ENCODE results near the gene BHLHE41. TPM values are rescaled to one million over a fixed set of nuclear protein-coding genes. Genes with fewer than 3 reads are reported as not detected.

Gene BHLHE41
- total and polyA plus RNA-seq, 11 donors, result 6.8 to 66.0 (median 31.4) TPM

DNA sequence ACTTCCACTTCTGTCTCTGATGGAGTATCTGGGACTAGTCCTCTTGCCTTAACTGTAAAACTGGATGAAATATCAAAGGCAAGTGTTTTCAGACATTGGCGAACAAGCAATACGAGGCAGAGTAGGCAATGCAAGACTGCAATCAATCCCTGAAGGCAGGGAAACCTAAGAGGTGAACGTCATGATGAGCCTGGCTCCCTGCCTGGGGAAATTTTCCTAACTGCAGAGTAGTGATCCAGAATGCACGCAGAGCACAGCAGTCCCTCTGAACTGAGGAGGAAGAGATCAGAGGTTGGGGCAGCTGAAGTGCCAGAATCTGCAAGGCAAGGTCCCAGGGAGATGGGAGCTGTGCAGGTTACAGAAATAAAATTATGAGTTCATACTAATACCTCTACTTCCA lies 18.5 kb downstream of the BHLHE41 start:
- H3K4me3 ChIP-seq, result no peak overlapping the region

DNA sequence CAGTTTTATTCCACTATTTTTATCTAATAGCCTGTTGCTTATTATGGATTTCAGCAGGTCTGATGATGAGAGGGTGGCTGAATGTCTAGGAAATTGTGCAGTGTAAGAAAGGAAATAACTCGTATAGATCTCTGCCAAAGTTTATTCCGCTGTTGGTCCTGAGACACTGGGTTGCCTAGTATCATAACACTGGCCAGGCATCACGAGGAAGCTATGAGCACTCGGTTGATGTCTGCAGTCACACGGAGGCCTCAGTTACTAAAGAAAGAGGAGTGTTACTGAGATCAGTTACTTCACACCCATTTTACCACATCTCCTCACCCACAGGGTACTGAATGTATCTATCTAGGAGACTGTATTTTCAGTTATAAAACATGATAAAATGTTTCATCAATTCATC lies 21.9 kb downstream of the BHLHE41 start:
- no peaks in the 10 kb centered on the region for H3K9me3 ChIP-seq
- intact Hi-C loops (cut with DNase I), result loop anchor here in 2 of 10 donors (10.0 kb wide), 2 partner anchors 552 to 732 kb away; partner anchors contain the start of gene ITPR2 (in 1 of the 2)
- WGBS, 4 donors, result 48 to 62% (median 54%) methylated on average over 5 of the region's 5 CpGs

More for the DNA sequence above, 18.5 kb downstream of the BHLHE41 start:
- Histone ChIP-seq H3K9me3 (no peaks in the 10 kb centered on the region), H3K27ac (no peak overlapping the region), H3K27me3 (no peaks in the 10 kb centered on the region), H3K36me3 (no peaks in the 10 kb centered on the region), H3K4me1 (peaks cover 0 to 6% (median 0%) of the 10 kb centered on the region in 12 donors)
- WGBS, 4 donors, result 68 to 73% (median 69%) methylated on average over 4 of the region's 4 CpGs
- TF ChIP-seq, protein P1, sequence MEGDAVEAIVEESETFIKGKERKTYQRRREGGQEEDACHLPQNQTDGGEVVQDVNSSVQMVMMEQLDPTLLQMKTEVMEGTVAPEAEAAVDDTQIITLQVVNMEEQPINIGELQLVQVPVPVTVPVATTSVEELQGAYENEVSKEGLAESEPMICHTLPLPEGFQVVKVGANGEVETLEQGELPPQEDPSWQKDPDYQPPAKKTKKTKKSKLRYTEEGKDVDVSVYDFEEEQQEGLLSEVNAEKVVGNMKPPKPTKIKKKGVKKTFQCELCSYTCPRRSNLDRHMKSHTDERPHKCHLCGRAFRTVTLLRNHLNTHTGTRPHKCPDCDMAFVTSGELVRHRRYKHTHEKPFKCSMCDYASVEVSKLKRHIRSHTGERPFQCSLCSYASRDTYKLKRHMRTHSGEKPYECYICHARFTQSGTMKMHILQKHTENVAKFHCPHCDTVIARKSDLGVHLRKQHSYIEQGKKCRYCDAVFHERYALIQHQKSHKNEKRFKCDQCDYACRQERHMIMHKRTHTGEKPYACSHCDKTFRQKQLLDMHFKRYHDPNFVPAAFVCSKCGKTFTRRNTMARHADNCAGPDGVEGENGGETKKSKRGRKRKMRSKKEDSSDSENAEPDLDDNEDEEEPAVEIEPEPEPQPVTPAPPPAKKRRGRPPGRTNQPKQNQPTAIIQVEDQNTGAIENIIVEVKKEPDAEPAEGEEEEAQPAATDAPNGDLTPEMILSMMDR (IDR thresholded peaks at IDR 0.05), result no peak
- no peak for TF ChIP-seq POLR2A (IDR thresholded peaks at IDR 0.05)
- intact Hi-C loops (cut with DNase I), result loop anchor here in 2 of 10 donors (10.0 kb wide), 2 partner anchors 548 to 728 kb away; partner anchors contain the start of gene ITPR2 (in 1 of the 2)
- no peak for DNase-seq
- no peak for ATAC-seq

DNA sequence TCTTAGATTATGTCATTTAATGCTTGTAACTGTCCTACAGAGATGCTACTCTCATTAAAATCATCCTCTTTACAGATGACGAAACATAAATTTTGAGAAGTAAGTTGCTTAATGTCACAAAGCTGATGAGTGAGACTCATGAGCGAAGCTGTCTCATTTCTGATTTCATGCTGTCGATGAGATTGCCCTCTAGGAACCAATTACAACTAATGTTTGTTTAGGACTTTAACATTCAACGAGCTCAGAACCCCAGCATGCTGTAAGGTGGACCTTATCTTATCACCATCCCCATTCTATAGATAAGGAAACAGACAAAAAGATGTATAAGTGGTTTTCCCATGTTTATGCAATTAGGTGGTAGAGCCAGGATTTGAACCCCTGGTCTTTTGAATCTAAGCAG lies 23.1 kb downstream of the BHLHE41 start:
- WGBS, 4 donors, result 71 to 81% (median 77%) methylated on average over 4 of the region's 4 CpGs

More for the DNA sequence above, 21.9 kb downstream of the BHLHE41 start:
- TF ChIP-seq, protein P1 (IDR thresholded peaks at IDR 0.05), result no peak
- TF ChIP-seq POLR2A (IDR thresholded peaks at IDR 0.05), result no peak
- no peak for DNase-seq
- no peaks in the 10 kb centered on the region for H3K36me3 ChIP-seq
- no peak overlapping the region for H3K27ac ChIP-seq
- H3K4me1 ChIP-seq, result no peaks in the 10 kb centered on the region
- no peak overlapping the region for H3K4me3 ChIP-seq
- H3K27me3 ChIP-seq, result no peaks in the 10 kb centered on the region
- no peak for ATAC-seq

DNA sequence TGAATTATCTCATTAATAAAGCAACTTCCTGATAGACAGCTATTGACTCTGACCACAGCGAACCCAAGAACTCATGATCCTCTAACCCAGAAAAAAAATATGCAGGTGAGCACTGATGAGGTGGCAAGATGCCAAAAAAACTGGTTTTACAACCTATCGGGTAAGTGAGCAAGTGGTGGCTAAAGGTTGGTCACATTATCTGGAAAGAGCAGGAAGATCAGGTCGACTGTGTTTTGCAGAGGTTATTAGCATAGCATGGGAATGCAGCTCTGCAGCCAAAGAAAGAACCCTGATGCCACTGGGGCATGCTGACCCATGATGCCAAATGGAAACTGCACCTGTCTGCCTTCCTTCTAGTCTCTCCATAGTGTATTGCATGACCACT lies 23.5 kb downstream of the BHLHE41 start:
- H3K4me3 ChIP-seq, result no peak overlapping the region
- no peaks in the 10 kb centered on the region for H3K9me3 ChIP-seq
- no peak for TF ChIP-seq POLR2A (IDR thresholded peaks at IDR 0.05)
- TF ChIP-seq, protein P1 (IDR thresholded peaks at IDR 0.05), result no peak
- no peak overlapping the region for H3K27ac ChIP-seq
- ATAC-seq, result no peak
- H3K36me3 ChIP-seq, result no peaks in the 10 kb centered on the region
- peaks cover 0 to 5% (median 0%) of the 10 kb centered on the region in 12 donors for H3K4me1 ChIP-seq
- DNase-seq, result no peak
- intact Hi-C loops (cut with DNase I), result loop anchor here in 2 of 10 donors (10.0 kb wide), 2 partner anchors 553 to 733 kb away; partner anchors contain the start of gene ITPR2 (in 1 of the 2)
- H3K27me3 ChIP-seq, result no peaks in the 10 kb centered on the region
- WGBS, 4 donors, result 65 to 71% (median 67%) methylated on average over 3 of the region's 3 CpGs

More for the DNA sequence above, 23.1 kb downstream of the BHLHE41 start:
- ATAC-seq (no peak), DNase-seq (no peak)
- intact Hi-C loops (cut with DNase I), result loop anchor here in 2 of 10 donors (10.0 kb wide), 2 partner anchors 553 to 733 kb away; partner anchors contain the start of gene ITPR2 (in 1 of the 2)
- Histone ChIP-seq H3K27me3 (no peaks in the 10 kb centered on the region), H3K4me1 (peaks cover 0 to 5% (median 0%) of the 10 kb centered on the region in 12 donors), H3K9me3 (no peaks in the 10 kb centered on the region), H3K27ac (no peak overlapping the region), H3K4me3 (no peak overlapping the region), H3K36me3 (no peaks in the 10 kb centered on the region)
- TF ChIP-seq, protein P1 (IDR thresholded peaks at IDR 0.05), result no peak
- TF ChIP-seq POLR2A (IDR thresholded peaks at IDR 0.05), result no peak
